GM12872 (cell line): ENCODE measurements around the gene TMPRSS11A.

Source experiments
- CTCF ChIP-seq: IDR thresholded peaks from 3 replicates; pipeline ENCODE4 v1.5.1; 2011; ENCODE audit warnings: low read depth, mild to moderate bottlenecking, low read length, moderate library complexity; ENCODE audit not compliant: insufficient read depth

Gene TMPRSS11A

GRCh38 chr4:67954890-67955289 lies 8.4 kb downstream of the TMPRSS11A start:
- TF ChIP-seq CTCF = no peak

- no peak for TF ChIP-seq CTCF
Measured at GRCh38 chr4:67941074-67941473, 22.2 kb downstream of the TMPRSS11A start.

GRCh38 chr4:67940506-67940905 lies 22.8 kb downstream of the TMPRSS11A start:
- no peak for TF ChIP-seq CTCF

- no peak for TF ChIP-seq CTCF
Measured at GRCh38 chr4:67939195-67939594, 24.1 kb downstream of the TMPRSS11A start.

- no peak for TF ChIP-seq CTCF
Measured at GRCh38 chr4:67935888-67936287, 27.4 kb downstream of the TMPRSS11A start.

GRCh38 chr4:67934628-67935027 lies 28.7 kb downstream of the TMPRSS11A start:
- TF ChIP-seq CTCF = no peak

GRCh38 chr4:67933755-67934154 lies 29.5 kb downstream of the TMPRSS11A start:
- no peak for TF ChIP-seq CTCF

- no peak for TF ChIP-seq CTCF
Measured at GRCh38 chr4:67933038-67933437, 30.3 kb downstream of the TMPRSS11A start.
